Retina (tissue), 1 donor: ENCODE data around the gene FBXL13.
"Not testable (repeated sequence)": the region's sequence is repeated elsewhere in the genome, so short reads cannot be mapped to it uniquely, and the experiment has no call there.

Experiments
- DNase-seq: peaks from one replicate; pipeline ENCODE4 v3.0.0-alpha.2; 2016

The FBXL13 gene

GRCh38 chr7:103074519-103075336 lies at the start of gene FBXL13, which contains the start of gene ARMC10:
Gene FBXL13 (minus strand): TSS chr7:103074796.
Gene ARMC10 (plus strand): TSS chr7:103075140. CDS start chr7:103075273, 133 bp downstream.
- peak; percentile 97 for DNase-seq

GRCh38 chr7:103123529-103123928 lies 48.9 kb upstream of the FBXL13 start:
- no peak for DNase-seq

GRCh38 chr7:103121641-103122040 lies 47.0 kb upstream of the FBXL13 start:
- no peak for DNase-seq

GRCh38 chr7:103120362-103120761 lies 45.8 kb upstream of the FBXL13 start:
- DNase-seq, result peak; percentile 4

- peak; percentile 16 for DNase-seq
Observed at GRCh38 chr7:103119791-103120291, 45.2 kb upstream of the FBXL13 start.

- no peak for DNase-seq
Observed at GRCh38 chr7:103117465-103117864, 42.9 kb upstream of the FBXL13 start.

GRCh38 chr7:103116991-103117390 lies 42.4 kb upstream of the FBXL13 start:
- no peak for DNase-seq

- no peak for DNase-seq
Observed at GRCh38 chr7:103116511-103116910, 41.9 kb upstream of the FBXL13 start.

- DNase-seq, result no peak
Observed at GRCh38 chr7:103115771-103116170, 41.2 kb upstream of the FBXL13 start.

- DNase-seq, result no peak
Observed at GRCh38 chr7:103114576-103115008, 40.0 kb upstream of the FBXL13 start.

GRCh38 chr7:103113164-103113563 lies 38.6 kb upstream of the FBXL13 start:
- DNase-seq, result no peak

- not testable (repeated sequence) for DNase-seq
Observed at GRCh38 chr7:103106703-103107070, 32.1 kb upstream of the FBXL13 start.

- peak; percentile 82 for DNase-seq
Observed at GRCh38 chr7:103106005-103106702, 31.6 kb upstream of the FBXL13 start.

GRCh38 chr7:103101543-103101942 lies 26.9 kb upstream of the FBXL13 start:
- DNase-seq, result no peak

GRCh38 chr7:103100348-103100747 lies 25.8 kb upstream of the FBXL13 start:
- no peak for DNase-seq

- no peak for DNase-seq
Observed at GRCh38 chr7:103097041-103097440, 22.4 kb upstream of the FBXL13 start.

GRCh38 chr7:103095558-103095957 lies 21.0 kb upstream of the FBXL13 start:
- not testable (repeated sequence) for DNase-seq

GRCh38 chr7:103094102-103094501 lies 19.5 kb upstream of the FBXL13 start:
- DNase-seq, result no peak

- DNase-seq, result no peak
Observed at GRCh38 chr7:103093429-103093828, 18.8 kb upstream of the FBXL13 start.

- DNase-seq, result not testable (repeated sequence)
Observed at GRCh38 chr7:103092321-103092720, 17.7 kb upstream of the FBXL13 start.

GRCh38 chr7:103083210-103083609 lies 8.6 kb upstream of the FBXL13 start:
- DNase-seq, result no peak

- no peak for DNase-seq
Observed at GRCh38 chr7:103082497-103082896, 7.9 kb upstream of the FBXL13 start.

GRCh38 chr7:103080923-103081322 lies 6.3 kb upstream of the FBXL13 start:
- no peak for DNase-seq

GRCh38 chr7:103079836-103080235 lies 5.2 kb upstream of the FBXL13 start:
- no peak for DNase-seq
